ENCODE results near the gene HDDC2.

GRCh38 chr6:125307150-125307838 is 5.5 kb upstream of the HDDC2 start:
- TF ChIP-seq CTCF (conservative IDR thresholded peaks at IDR 0.05) (no peak), EZH2 (IDR thresholded peaks at IDR 0.05; ENCODE audit: low read depth) (no peak)

All from PC-9 (cell line).